Renal cortical epithelial cell (primary cell): ENCODE data around the gene CFAP97D2. TPM values are rescaled to one million over a fixed set of nuclear protein-coding genes. Genes with fewer than 3 reads are reported as not detected.

Experiments used
- DNase-seq: peaks from one replicate; pipeline ENCODE4 v3.0.0-alpha.2; 2011; ENCODE audit warnings: low read depth
- total RNA-seq: library from RNA; depleted of rRNA; stranded (reverse); fragments of >200 nt; gene quantifications from 2 replicates; pipeline ENCODE4 v1.2.3, GENCODE V29; 2014

Gene CFAP97D2
- total RNA-seq, 1 donor from 2014 or later, result not detected

GRCh38 chr13:114199954-114200353 is 20.9 kb downstream of the CFAP97D2 start:
- DNase-seq, result no peak

GRCh38 chr13:114200399-114200911 is 21.4 kb downstream of the CFAP97D2 start:
- peak; percentile 5 for DNase-seq

GRCh38 chr13:114202581-114202980 is 23.5 kb downstream of the CFAP97D2 start:
- DNase-seq, result no peak

- DNase-seq, result no peak
Measured at GRCh38 chr13:114203536-114203935, 24.5 kb downstream of the CFAP97D2 start.

- DNase-seq, result no peak
Measured at GRCh38 chr13:114204894-114205293, 25.8 kb downstream of the CFAP97D2 start.

- DNase-seq, result no peak
Measured at GRCh38 chr13:114208134-114208533, 29.1 kb downstream of the CFAP97D2 start.

GRCh38 chr13:114211446-114212157 is 32.5 kb downstream of the CFAP97D2 start:
- DNase-seq, result no peak

GRCh38 chr13:114212158-114212495 is 33.1 kb downstream of the CFAP97D2 start:
- DNase-seq, result no peak

GRCh38 chr13:114213980-114214379 is 34.9 kb downstream of the CFAP97D2 start:
- DNase-seq, result no peak

GRCh38 chr13:114219392-114219791 is 40.3 kb downstream of the CFAP97D2 start:
- no peak for DNase-seq

- DNase-seq, result no peak
Measured at GRCh38 chr13:114222461-114222968, 43.5 kb downstream of the CFAP97D2 start.

GRCh38 chr13:114224201-114224600 is 45.1 kb downstream of the CFAP97D2 start:
- DNase-seq, result no peak

- DNase-seq, result no peak
Measured at GRCh38 chr13:114225610-114226009, 46.6 kb downstream of the CFAP97D2 start.

GRCh38 chr13:114226088-114226487 is 47.0 kb downstream of the CFAP97D2 start:
- no peak for DNase-seq

- DNase-seq, result peak; percentile 64
Measured at GRCh38 chr13:114226699-114227323, 47.8 kb downstream of the CFAP97D2 start.

GRCh38 chr13:114227528-114227927 is 48.5 kb downstream of the CFAP97D2 start:
- DNase-seq, result no peak

GRCh38 chr13:114228176-114228575 is 49.1 kb downstream of the CFAP97D2 start:
- no peak for DNase-seq

GRCh38 chr13:114229506-114229905 is 50.4 kb downstream of the CFAP97D2 start:
- peak; percentile 42 for DNase-seq

- DNase-seq, result peak; percentile 28
Measured at GRCh38 chr13:114230117-114230516, 51.1 kb downstream of the CFAP97D2 start.

- no peak for DNase-seq
Measured at GRCh38 chr13:114230575-114230974, 51.5 kb downstream of the CFAP97D2 start.

GRCh38 chr13:114231886-114232285 is 52.8 kb downstream of the CFAP97D2 start:
- DNase-seq, result no peak

GRCh38 chr13:114234266-114234644 is 55.2 kb downstream of the CFAP97D2 start:
- no peak for DNase-seq
